Body of pancreas (tissue), 4 donors: ENCODE data around the gene CCDC182.

Source experiments
- POLR2A ChIP-seq, 3 donors: fragments of 450-650 bp; IDR thresholded peaks; one replicate each; pipeline ENCODE4 v1.6.1; 2016; ENCODE audit warnings: antibody characterized with exemption in 3 of 3, mild to moderate bottlenecking in 2 of 3
- TF ChIP-seq, protein P1 (sequence below), 7 experiments: fragments of 450-650 bp in 4 of 7; fragments of 200-600 bp in 3 of 7; sonication (generic) in 3 of 7; IDR thresholded peaks; one replicate each; pipeline ENCODE4 v1.5.1; 2016 to 2019; ENCODE audit warnings: antibody characterized with exemption in 7 of 7

GRCh38 chr17:57745242-57745641 lies at the start of gene CCDC182:
- no peak for TF ChIP-seq POLR2A (IDR thresholded peaks at IDR 0.05)
- TF ChIP-seq, protein P1, sequence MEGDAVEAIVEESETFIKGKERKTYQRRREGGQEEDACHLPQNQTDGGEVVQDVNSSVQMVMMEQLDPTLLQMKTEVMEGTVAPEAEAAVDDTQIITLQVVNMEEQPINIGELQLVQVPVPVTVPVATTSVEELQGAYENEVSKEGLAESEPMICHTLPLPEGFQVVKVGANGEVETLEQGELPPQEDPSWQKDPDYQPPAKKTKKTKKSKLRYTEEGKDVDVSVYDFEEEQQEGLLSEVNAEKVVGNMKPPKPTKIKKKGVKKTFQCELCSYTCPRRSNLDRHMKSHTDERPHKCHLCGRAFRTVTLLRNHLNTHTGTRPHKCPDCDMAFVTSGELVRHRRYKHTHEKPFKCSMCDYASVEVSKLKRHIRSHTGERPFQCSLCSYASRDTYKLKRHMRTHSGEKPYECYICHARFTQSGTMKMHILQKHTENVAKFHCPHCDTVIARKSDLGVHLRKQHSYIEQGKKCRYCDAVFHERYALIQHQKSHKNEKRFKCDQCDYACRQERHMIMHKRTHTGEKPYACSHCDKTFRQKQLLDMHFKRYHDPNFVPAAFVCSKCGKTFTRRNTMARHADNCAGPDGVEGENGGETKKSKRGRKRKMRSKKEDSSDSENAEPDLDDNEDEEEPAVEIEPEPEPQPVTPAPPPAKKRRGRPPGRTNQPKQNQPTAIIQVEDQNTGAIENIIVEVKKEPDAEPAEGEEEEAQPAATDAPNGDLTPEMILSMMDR (IDR thresholded peaks at IDR 0.05), result no peak
